CD4-positive, alpha-beta T cell treated with Interleukin-4 for 4 hours (primary cell): ENCODE data around the gene PIM3.
A peak's percentile ranks its signal among the peaks of the same experiment; 100 is the strongest.

Source experiments
- DNase-seq: peaks from one replicate; pipeline ENCODE4 v3.0.0-alpha.2; 2020

Gene PIM3

DNA sequence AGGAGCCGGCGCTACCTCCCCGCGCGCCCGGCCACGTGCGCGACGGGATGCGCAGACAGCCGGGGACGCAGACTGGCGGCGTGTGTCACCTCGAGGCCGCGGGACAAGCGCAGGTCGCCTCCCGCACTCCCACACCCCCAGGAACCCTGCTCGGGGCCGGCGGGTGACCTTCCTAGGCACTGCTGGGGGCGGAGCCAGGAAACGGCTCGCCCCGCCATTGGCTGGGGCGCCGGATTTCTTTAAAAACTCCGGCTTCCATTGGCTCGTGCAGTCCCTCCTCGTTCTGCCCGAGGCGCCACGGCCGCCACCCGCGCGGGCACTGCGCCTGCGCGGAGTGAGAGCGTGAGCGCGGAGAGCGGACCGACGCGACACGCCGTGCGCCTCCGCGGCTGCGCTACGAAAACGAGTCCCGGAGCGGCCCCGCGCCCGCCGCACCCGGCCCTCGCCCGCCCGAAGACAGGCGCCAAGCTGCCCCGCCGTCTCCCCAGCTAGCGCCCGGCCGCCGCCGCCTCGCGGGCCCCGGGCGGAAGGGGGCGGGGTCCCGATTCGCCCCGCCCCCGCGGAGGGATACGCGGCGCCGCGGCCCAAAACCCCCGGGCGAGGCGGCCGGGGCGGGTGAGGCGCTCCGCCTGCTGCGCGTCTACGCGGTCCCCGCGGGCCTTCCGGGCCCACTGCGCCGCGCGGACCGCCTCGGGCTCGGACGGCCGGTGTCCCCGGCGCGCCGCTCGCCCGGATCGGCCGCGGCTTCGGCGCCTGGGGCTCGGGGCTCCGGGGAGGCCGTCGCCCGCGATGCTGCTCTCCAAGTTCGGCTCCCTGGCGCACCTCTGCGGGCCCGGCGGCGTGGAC, at the start of gene PIM3:
Gene PIM3 (plus strand): TSS at position 614 of the 846 bp plus-strand sequence. CDS start 176 bp downstream, at position 790.
- peak; percentile 96 for DNase-seq

DNA sequence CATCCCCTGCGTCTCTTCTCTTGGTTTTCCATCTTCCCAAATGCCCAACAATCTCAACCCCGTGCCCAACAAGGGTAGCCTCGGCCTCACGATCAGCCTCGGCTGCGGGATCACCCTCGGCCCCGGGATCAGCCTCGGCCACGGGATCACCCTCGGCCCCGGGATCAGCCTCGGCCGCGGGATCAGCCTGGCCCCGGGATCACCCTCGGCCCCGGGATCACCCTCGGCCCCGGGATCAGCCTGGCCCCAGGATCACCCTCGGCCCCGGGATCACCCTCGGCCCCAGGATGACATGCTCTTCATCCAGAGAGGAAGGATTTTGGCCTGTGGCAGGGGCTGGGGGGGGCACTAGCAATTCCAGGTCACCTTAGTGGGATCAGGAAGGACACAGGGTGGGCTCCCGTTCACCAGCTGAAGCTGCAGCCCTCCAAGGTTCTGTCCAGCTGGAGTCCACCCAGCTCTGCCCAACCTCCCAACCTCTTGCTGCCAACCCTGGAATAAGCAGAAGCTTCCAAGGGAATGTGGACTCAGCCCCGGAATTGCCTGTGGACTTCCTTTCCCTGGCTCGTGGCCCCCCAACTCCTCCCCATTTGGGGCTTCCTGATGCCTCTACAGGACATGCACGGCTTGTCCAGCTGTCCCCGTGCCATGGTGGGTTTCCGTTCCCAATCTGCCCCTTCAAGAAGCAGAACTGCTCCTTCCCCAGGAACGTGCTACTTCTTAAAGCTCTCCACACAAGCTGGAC, 48.5 kb upstream of the PIM3 start:
- no peak for DNase-seq

DNA sequence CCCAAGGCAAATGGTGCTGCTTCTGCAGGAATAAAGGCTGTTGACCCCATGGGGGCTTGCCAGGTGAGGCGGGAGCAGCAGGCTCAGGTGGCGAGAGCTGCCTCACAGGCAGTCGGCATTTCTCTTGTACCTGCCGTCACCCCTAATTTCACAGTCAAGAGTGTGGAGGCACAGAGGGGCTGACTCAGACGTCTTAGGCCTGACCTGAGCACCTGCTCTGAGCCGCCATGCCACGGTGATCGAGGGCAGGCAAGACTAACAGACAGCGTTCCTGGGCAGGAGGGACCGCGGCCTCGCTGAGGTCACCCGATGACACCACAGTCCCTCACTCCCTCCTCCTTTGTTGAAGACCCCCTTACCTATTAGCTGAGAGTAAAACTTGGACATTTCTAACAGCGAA, 47.5 kb upstream of the PIM3 start:
- DNase-seq: no peak

DNA sequence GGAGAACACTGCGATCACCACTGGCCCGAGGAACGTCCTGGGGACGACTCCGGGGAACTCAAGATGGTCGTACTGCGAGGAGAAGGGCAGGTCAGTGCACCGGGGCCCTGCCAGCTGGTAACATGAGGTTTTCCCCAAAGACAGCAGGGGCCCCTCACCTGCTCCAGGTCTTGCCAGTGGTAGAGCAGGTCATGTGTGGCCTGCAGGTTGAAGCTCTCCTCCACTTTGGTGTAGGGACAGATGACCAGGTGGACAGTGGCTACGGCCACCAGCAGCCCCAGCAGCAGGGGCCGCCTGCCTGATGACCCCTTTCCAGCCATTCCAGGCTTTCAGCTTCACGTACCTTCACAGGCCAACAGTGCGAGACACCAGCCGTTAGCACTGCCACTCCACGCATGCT, 47.1 kb upstream of the PIM3 start:
- DNase-seq: no peak

DNA sequence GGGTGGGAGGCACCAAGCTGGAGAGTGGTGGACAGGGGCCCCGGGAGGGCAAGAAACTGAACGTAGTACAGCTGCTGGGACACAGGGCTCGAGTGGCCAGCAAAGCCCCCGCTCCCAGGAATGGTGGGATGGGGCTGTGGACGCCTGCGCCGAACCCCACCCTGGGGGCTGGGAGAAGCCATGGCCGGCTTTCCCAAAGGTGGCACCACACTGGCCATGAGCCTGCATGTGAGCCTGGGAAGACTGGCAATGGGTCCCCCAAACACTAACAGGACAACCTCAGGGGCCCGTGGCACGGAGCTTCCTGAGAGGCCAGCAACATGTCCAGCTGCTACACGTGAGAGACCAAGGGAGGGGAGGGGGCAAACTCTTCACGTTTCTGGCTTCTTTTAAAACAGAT, 46.3 kb upstream of the PIM3 start:
- DNase-seq: no peak

GRCh38 chr22:49915610-49916009, 45.0 kb upstream of the PIM3 start:
- no peak for DNase-seq

GRCh38 chr22:49916831-49917230, 43.7 kb upstream of the PIM3 start:
- no peak for DNase-seq

DNA sequence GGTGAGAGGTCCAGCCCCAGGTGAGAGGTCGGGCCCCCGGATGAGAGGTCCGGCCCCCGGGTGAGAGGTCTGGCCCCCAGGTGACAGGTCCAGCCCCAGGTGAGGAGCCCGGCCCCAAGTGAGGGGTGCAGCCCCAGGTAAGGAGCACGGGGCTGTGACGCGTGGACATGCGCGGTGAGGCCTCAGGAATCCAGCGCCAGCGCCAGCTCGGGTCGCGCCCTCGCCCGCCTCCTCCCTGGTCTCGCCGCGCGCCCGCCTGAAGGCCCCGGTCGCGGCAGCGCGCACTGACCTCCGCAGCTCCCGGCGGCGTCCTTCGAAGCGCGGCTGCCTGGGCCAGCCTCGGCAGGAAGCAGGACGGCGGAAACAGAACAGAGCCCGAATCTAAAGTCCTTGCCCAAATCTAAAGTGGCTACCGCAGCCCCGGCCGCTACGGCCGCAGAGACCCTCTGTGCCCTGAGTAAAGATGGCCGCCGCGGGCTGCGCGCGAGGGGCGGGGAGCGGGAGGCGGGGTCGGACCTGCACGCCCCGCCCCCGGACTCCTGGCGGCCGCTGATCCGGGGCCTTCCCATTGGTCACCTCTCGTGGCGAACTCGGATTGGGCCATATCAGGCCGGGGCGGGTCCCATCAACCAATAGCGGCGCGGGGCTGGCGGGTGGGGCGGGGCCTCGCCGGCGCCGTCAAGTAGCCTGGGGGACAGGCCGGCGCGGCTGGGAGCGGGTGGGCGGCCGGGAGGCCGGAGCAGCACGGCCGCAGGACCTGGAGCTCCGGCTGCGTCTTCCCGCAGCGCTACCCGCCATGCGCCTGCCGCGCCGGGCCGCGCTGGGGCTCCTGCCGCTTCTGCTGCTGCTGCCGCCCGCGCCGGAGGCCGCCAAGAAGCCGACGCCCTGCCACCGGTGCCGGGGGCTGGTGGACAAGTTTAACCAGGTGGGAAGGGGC, 42.3 kb upstream of the PIM3 start, which contains the start of the genes ALG12 and CRELD2:
Gene ALG12 (minus strand): TSS at position 465 of the 937 bp plus-strand sequence. CDS start 4,673 bp downstream, outside the sequence.
Gene CRELD2 (plus strand): TSS at position 661 of the 937 bp plus-strand sequence. CDS start 136 bp downstream, at position 797.
- DNase-seq: peak; percentile 95

GRCh38 chr22:49918911-49919881, 41.4 kb upstream of the PIM3 start:
- no peak for DNase-seq

DNA sequence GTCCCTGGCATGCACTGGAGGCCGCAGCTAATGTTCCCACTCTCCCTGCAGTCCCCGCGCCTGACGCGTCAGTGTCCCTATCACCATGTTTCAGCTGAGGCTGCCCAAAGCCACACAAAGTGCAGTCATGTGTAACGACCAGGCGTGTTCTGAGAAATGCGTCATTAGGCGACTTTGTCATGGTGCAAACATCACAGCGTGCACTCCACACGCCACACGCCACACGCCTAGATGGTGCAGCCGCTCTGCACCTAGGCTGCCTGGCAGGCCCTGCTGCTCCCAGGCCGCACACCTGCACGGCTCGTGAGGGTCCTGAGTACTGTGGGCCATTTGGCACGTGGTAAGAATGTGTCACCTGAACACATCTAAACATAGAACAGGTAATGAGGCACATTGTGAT, 39.7 kb upstream of the PIM3 start:
- no peak for DNase-seq

DNA sequence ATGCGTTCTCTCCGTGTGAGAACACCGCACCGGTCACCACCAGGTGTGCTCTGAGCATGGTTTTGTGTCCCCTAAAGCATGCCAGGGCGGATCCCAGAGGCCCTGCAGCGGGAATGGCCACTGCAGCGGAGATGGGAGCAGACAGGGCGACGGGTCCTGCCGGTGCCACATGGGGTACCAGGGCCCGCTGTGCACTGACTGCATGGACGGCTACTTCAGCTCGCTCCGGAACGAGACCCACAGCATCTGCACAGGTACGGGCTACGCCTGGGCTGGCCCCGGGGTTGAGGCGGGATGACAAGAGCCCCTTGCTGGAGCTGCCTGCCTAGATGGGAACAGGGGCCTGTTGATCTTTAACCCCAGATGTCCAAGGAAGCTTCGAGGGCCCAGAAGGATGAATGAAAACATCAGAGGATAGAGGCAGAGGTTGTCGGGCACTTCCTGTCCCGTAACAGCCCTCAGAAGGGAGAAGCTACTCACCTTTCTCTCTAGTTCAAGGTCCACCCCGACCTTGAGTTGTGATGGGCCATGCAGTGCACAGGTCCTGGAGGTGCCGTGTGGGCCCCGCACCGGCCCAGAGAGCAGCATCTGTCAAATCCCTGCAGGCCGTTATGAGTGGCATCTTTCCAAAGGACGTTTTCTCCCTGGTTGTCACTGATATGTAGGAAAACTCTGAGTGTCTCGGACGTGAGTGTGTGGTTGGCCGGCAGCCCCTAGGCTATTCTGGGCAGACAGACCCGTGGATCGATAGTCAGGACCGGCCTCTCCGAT, 38.9 kb upstream of the PIM3 start:
- DNase-seq: no peak

- DNase-seq: no peak
Measured at GRCh38 chr22:49922484-49922883, 38.1 kb upstream of the PIM3 start.

DNA sequence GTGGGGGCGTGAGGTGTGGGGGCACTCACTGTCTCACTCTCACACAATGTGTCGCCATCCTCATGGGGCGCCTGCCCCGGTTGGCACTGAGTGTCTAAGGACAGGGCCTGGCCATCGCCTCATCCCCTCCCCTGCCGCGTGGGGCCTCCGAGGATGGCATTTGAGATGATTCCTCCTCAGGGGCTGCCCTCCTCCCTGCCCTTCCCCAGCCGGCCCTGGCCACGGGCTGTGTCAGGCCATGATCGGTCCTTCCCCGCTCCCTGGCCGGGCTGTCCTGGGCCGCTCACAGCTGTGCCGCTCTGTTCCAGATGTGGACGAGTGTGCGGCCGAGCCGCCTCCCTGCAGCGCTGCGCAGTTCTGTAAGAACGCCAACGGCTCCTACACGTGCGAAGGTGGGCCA, 37.6 kb upstream of the PIM3 start:
- DNase-seq: no peak

- DNase-seq: no peak
Measured at GRCh38 chr22:49923445-49923844, 37.1 kb upstream of the PIM3 start.

DNA sequence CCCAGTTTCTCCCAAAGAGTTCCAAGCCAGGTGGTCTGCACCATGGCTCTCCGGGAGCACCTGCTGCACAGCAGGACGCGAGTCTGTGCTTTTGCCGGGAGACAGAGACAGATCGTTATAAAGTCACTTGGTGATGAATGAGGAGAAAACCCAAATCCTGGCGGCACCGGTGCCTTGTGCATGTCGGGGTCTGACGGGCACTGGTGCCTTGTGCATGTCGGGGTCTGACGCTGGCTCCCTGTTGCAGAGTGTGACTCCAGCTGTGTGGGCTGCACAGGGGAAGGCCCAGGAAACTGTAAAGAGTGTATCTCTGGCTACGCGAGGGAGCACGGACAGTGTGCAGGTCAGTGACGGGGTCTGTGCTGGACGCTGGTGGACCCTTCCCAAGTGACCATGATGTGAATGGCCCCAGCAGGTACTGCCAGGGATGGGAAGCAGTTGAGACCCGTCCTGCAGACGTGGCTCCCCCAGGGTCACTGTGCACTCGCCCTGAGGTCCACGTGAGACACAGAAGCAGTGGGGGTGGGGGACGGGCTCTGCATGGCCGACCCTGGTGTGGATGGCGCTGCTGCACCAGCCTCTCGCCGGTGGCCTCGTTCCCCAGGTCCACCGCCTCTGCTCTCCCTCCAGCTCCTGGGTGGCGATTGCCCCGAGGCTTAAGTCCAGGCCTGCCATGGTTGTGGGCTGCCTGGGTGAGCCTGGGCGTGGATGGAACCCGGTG, 36.3 kb upstream of the PIM3 start:
- no peak for DNase-seq

GRCh38 chr22:49925525-49926128, 34.9 kb upstream of the PIM3 start:
- DNase-seq: peak; percentile 81

DNA sequence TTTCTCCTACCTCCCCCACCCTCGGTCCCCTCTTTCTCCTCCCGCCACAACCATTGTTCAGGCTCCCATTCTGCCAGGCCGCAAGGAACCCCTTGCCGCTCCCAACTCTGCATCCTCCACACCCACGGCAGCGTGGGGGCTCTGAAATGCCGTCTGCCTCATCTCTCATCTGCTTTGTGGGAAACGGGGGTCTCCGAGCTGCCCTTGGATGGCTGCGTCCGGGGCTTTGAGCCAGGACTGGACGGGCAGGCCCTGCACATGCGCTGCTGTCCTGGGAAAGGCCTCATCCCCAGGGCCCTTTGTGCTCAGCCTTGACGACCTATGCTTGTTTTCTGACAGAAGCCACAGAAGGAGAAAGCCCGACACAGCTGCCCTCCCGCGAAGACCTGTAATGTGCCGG, 33.7 kb upstream of the PIM3 start:
- DNase-seq: no peak

GRCh38 chr22:49927483-49928184, 32.9 kb upstream of the PIM3 start:
- no peak for DNase-seq

DNA sequence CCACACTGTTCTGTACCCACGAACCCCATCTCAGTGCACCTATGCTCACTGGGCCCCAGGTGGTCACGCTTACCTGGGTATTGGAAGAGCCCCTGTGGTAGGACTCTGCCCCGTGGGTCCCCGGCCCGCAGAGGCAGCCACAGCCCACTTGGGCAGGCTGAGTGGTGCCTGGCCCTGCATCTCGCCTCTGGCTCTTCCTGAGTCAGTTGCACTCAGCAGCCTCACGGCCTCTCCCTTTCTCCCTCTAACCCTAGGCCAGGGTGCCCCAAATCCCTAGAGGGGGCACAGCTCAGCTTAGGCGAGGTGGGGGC, 32.4 kb upstream of the PIM3 start:
- DNase-seq: no peak
